Choroid plexus epithelial cell (primary cell): Measurements from ENCODE around the gene KNDC1.

Experiments used
- DNase-seq: peaks from one replicate; pipeline ENCODE4 v3.0.0-alpha.2; 2010; ENCODE audit warnings: low read depth
- H3K4me3 ChIP-seq: 2 replicates; pipeline ENCODE4 v1.5.1; 2011; ENCODE audit warnings: low read depth, mild to moderate bottlenecking, control low read depth, low read length, moderate library complexity
- TF ChIP-seq, protein P1 (sequence below): conservative IDR thresholded peaks from 2 replicates; pipeline ENCODE4 v1.5.1; 2011; ENCODE audit warnings: low read depth, mild to moderate bottlenecking, control low read depth, inconsistent platforms, low read length, moderate library complexity

Gene KNDC1

GRCh38 chr10:133130602-133131001 lies 29.4 kb upstream of the KNDC1 start:
- TF ChIP-seq, protein P1, sequence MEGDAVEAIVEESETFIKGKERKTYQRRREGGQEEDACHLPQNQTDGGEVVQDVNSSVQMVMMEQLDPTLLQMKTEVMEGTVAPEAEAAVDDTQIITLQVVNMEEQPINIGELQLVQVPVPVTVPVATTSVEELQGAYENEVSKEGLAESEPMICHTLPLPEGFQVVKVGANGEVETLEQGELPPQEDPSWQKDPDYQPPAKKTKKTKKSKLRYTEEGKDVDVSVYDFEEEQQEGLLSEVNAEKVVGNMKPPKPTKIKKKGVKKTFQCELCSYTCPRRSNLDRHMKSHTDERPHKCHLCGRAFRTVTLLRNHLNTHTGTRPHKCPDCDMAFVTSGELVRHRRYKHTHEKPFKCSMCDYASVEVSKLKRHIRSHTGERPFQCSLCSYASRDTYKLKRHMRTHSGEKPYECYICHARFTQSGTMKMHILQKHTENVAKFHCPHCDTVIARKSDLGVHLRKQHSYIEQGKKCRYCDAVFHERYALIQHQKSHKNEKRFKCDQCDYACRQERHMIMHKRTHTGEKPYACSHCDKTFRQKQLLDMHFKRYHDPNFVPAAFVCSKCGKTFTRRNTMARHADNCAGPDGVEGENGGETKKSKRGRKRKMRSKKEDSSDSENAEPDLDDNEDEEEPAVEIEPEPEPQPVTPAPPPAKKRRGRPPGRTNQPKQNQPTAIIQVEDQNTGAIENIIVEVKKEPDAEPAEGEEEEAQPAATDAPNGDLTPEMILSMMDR: no peak
- H3K4me3 ChIP-seq: no peak overlapping the region
- no peak for DNase-seq

- DNase-seq: no peak
- H3K4me3 ChIP-seq: no peak overlapping the region
- TF ChIP-seq, protein P1: no peak
Measured at GRCh38 chr10:133131053-133131452, 29.0 kb upstream of the KNDC1 start.

- no peak overlapping the region for H3K4me3 ChIP-seq
- TF ChIP-seq, protein P1: no peak
- DNase-seq: no peak
Measured at GRCh38 chr10:133131734-133132472, 28.1 kb upstream of the KNDC1 start.

DNA sequence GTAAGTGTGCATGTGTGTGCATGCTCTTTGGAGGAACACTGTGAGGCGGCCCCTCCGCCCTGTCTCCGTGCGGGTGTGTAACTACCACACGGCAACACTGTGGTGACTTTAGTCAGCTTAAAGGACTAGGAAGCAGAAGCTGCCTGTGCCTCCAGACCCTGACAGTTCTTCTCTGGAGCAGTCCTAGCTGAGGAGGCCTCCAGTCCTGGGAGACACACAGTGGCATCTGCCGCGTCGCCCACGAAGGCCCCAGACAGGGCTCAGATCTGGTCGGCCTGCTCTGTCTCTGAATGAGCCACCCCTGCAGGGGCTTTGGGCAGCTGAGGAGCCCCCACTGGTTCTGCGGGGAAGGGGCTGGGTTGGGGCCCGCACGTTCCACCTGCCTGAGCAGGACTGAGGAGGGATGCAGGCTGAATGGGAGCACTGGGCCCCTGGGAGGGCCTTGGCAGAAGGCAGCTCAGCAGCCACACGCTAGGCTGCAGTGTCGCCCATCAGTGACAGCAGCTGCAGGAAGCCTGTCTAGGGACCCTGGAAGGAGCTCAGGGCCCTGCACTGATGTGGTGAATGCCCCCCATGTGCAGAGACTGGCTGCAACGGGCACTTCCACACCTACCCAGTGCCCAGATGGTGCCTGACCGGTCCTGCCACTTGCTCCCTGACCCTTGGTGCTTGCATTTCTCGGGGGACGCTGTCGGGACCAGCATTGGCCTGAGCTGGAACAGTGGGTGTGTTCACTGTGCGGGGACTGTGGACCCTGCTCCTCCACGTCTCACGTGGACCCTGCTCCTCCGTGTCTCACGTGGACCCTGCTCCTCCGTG lies 27.3 kb upstream of the KNDC1 start:
- no peak for DNase-seq
- no peak overlapping the region for H3K4me3 ChIP-seq
- TF ChIP-seq, protein P1: no peak

DNA sequence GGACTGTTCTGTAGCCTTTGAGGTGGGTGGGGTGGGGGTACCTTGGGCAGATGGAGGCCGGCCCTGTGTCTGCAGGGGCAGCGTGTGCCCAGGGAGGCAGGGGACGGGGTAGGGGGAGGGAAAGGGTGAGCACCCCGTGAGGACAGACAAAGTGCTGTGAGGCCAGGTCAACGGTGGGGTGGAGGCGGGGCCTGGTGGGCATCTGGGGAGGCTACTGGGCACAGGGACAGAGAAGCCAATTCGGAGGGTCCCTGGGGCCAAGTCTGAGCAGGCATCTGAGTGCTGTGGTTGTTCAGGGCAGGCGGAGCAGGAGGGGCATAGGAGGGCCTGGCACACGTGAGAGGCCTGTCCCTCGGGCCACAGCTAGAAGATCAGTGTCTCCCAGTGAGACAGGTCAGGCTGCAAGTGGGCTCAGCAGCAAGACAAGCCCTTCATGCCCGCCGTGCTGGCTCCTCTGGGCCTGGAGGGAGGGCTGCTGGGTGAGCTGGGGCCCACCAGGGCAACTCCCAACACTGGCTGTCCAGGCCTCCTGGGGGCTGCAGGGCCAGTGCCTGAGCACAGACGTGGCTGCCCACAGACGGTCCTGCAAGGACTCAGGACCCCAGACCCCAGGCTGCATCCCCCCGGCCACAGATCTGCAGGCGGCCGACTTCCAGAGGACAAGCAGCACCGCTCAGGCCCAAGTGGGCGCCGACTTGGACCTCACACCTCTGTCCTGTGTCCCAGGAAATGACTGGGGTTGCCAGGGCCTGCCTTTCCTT lies 26.4 kb upstream of the KNDC1 start:
- TF ChIP-seq, protein P1: no peak
- no peak for DNase-seq
- no peak overlapping the region for H3K4me3 ChIP-seq

GRCh38 chr10:133134411-133135115 lies 25.5 kb upstream of the KNDC1 start:
- no peak for DNase-seq
- H3K4me3 ChIP-seq: no peak overlapping the region
- TF ChIP-seq, protein P1: no peak
